ENCODE results near the gene MANEA. TPM values are rescaled to one million over a fixed set of nuclear protein-coding genes. Genes with fewer than 3 reads are reported as not detected.

MANEA gene
- total RNA-seq, 1 experiment from 2014 or later: 15.7 TPM

- Histone ChIP-seq H3K27me3 (replicated peaks; ENCODE audit: control insufficient read depth, insufficient read depth, low read length) (no peaks in the 10 kb centered on the region), H3K9me3 (no peaks in the 10 kb centered on the region), H3K4me1 (0 out of 2 replicates have a peak, but pooled peaks cover 4% of the 10 kb centered on the region), H3K36me3 (ENCODE audit: control insufficient read depth, insufficient read depth, low read length) (no peaks in the 10 kb centered on the region), H3K4me3 (ENCODE audit: low read depth, low read length) (no peak overlapping the region)
- Mint-ChIP-seq H3K4me3 (ENCODE audit: unreplicated experiment) (no peak overlapping the region), H3K27ac (ENCODE audit: unreplicated experiment) (no peak overlapping the region), H3K36me3 (ENCODE audit: insufficient read depth, unreplicated experiment) (peaks cover 5% of the 10 kb centered on the region), H3K27me3 (ENCODE audit: insufficient read depth, unreplicated experiment) (no peaks in the 10 kb centered on the region), H3K4me1 (ENCODE audit: low read depth, unreplicated experiment) (no peaks in the 10 kb centered on the region), H3K9me3 (ENCODE audit: unreplicated experiment) (no peaks in the 10 kb centered on the region)
- intact Hi-C loops (cut with micrococcal nuclease; ENCODE audit: unreplicated experiment): no loop called here
- ChIA-PET CTCF (interaction anchor here (0.6 kb wide), 1 partner anchor 267 kb away, joined by 5 read pairs; no protein-coding TSS in a partner anchor), POLR2A (no interaction called here)
- TF ChIP-seq CTCF (IDR thresholded peaks at IDR 0.05; ENCODE audit: insufficient read depth in 1 of 2, low read depth in 1 of 2, low read length in 1 of 2, severe bottlenecking in 1 of 2, unreplicated experiment in 1 of 2): no peak
- no peak for DNase-seq
- BruUV-seq (replicated peaks): no TSS peak
Observed at GRCh38 chr6:95599706-95600105, 22.4 kb downstream of the MANEA start.

GRCh38 chr6:95601133-95601532 lies 23.8 kb downstream of the MANEA start:
- no TSS peak for BruUV-seq (replicated peaks)
- DNase-seq: no peak
- Mint-ChIP-seq H3K27ac (ENCODE audit: unreplicated experiment) (no peak overlapping the region), H3K4me1 (ENCODE audit: low read depth, unreplicated experiment) (no peaks in the 10 kb centered on the region), H3K27me3 (ENCODE audit: insufficient read depth, unreplicated experiment) (no peaks in the 10 kb centered on the region), H3K4me3 (ENCODE audit: unreplicated experiment) (no peak overlapping the region), H3K9me3 (ENCODE audit: unreplicated experiment) (no peaks in the 10 kb centered on the region), H3K36me3 (ENCODE audit: insufficient read depth, unreplicated experiment) (peaks cover 5% of the 10 kb centered on the region)
- intact Hi-C loops (cut with micrococcal nuclease; ENCODE audit: unreplicated experiment): no loop called here
- H3K9me3 ChIP-seq: no peaks in the 10 kb centered on the region
- no peak for TF ChIP-seq CTCF (IDR thresholded peaks at IDR 0.05; ENCODE audit: insufficient read depth in 1 of 2, low read depth in 1 of 2, low read length in 1 of 2, severe bottlenecking in 1 of 2, unreplicated experiment in 1 of 2)
- ChIA-PET CTCF (no interaction called here), POLR2A (no interaction called here)
- H3K4me1 ChIP-seq: 0 out of 2 replicates have a peak, but pooled peaks cover 4% of the 10 kb centered on the region
- no peaks in the 10 kb centered on the region for H3K27me3 ChIP-seq (replicated peaks; ENCODE audit: control insufficient read depth, insufficient read depth, low read length)
- no peaks in the 10 kb centered on the region for H3K36me3 ChIP-seq (ENCODE audit: control insufficient read depth, insufficient read depth, low read length)
- H3K4me3 ChIP-seq (ENCODE audit: low read depth, low read length): no peak overlapping the region

- no peak for DNase-seq
- H3K4me1 Mint-ChIP-seq (ENCODE audit: low read depth, unreplicated experiment): no peaks in the 10 kb centered on the region
- H3K36me3 ChIP-seq (ENCODE audit: control insufficient read depth, insufficient read depth, low read length): no peaks in the 10 kb centered on the region
- no peaks in the 10 kb centered on the region for H3K4me1 ChIP-seq
- no peak overlapping the region for H3K27ac Mint-ChIP-seq (ENCODE audit: unreplicated experiment)
- 0 out of 2 replicates have a peak, but pooled peaks cover 3% of the 10 kb centered on the region for H3K9me3 ChIP-seq
- H3K9me3 Mint-ChIP-seq (ENCODE audit: unreplicated experiment): no peaks in the 10 kb centered on the region
- no peak for TF ChIP-seq CTCF (IDR thresholded peaks at IDR 0.05; ENCODE audit: insufficient read depth in 1 of 2, low read depth in 1 of 2, low read length in 1 of 2, severe bottlenecking in 1 of 2, unreplicated experiment in 1 of 2)
- H3K4me3 Mint-ChIP-seq (ENCODE audit: unreplicated experiment): no peak overlapping the region
- intact Hi-C loops (cut with micrococcal nuclease; ENCODE audit: unreplicated experiment): no loop called here
- H3K27me3 Mint-ChIP-seq (ENCODE audit: insufficient read depth, unreplicated experiment): no peaks in the 10 kb centered on the region
- ChIA-PET CTCF (no interaction called here), POLR2A (no interaction called here)
- no peaks in the 10 kb centered on the region for H3K36me3 Mint-ChIP-seq (ENCODE audit: insufficient read depth, unreplicated experiment)
- no peak overlapping the region for H3K4me3 ChIP-seq (ENCODE audit: low read depth, low read length)
- no peaks in the 10 kb centered on the region for H3K27me3 ChIP-seq (replicated peaks; ENCODE audit: control insufficient read depth, insufficient read depth, low read length)
- BruUV-seq (replicated peaks): no TSS peak
Observed at GRCh38 chr6:95614094-95614493, 36.8 kb downstream of the MANEA start.
